ENCODE measurements around the gene NAV2.

NAV2 gene

DNA sequence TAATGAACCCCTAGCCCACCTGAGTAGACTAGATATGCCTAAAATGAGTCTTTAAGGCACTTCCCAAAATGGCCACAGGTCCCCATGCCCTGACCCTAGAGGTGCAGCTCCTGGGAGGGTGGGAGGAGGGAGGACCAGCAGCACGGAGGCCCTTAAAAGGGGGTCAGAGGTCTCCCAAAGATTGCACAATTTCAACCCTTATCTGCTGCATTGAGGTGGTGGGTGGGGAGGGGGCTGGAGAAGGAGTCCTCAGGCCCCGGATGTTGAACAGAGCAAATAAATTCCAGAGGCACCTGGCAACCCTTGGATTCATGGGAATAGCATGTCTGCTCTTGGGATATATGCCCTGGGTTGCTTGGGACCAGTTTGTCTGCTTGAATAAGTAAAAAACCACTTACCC, 57.6 kb downstream of the NAV2 start:
- no peaks in the 10 kb centered on the region for H3K4me1 ChIP-seq (ENCODE audit: low read length)
- no peak for DNase-seq
- no peaks in the 10 kb centered on the region for H3K9me3 ChIP-seq (replicated peaks; ENCODE audit: insufficient read depth, low read length)
- no peak overlapping the region for H2AFZ ChIP-seq (ENCODE audit: low read length)
- peaks cover 7% of the 10 kb centered on the region for H3K27me3 ChIP-seq (replicated peaks; ENCODE audit: insufficient read depth, low read length)
- no peak for TF ChIP-seq EZH2phosphoT487 (IDR thresholded peaks at IDR 0.05; ENCODE audit: low read length)
- TF ChIP-seq, protein P1, sequence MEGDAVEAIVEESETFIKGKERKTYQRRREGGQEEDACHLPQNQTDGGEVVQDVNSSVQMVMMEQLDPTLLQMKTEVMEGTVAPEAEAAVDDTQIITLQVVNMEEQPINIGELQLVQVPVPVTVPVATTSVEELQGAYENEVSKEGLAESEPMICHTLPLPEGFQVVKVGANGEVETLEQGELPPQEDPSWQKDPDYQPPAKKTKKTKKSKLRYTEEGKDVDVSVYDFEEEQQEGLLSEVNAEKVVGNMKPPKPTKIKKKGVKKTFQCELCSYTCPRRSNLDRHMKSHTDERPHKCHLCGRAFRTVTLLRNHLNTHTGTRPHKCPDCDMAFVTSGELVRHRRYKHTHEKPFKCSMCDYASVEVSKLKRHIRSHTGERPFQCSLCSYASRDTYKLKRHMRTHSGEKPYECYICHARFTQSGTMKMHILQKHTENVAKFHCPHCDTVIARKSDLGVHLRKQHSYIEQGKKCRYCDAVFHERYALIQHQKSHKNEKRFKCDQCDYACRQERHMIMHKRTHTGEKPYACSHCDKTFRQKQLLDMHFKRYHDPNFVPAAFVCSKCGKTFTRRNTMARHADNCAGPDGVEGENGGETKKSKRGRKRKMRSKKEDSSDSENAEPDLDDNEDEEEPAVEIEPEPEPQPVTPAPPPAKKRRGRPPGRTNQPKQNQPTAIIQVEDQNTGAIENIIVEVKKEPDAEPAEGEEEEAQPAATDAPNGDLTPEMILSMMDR (IDR thresholded peaks at IDR 0.05; ENCODE audit: low read length), result no peak
- TF ChIP-seq EZH2 (optimal IDR thresholded peaks at IDR 0.05; ENCODE audit: low read depth, low read length), result no peak
- no peaks in the 10 kb centered on the region for H3K9me2 ChIP-seq (replicated peaks; ENCODE audit: insufficient read depth, low read length)
- no peak overlapping the region for H3K4me2 ChIP-seq (ENCODE audit: low read depth, low read length)
- H3K27ac ChIP-seq (ENCODE audit: low read length), result no peak overlapping the region
- H3K36me3 ChIP-seq (replicated peaks; ENCODE audit: insufficient read depth, low read length), result no peaks in the 10 kb centered on the region
- H3K4me3 ChIP-seq (ENCODE audit: low read length), result no peak overlapping the region
- no peaks in the 10 kb centered on the region for H3F3A ChIP-seq (ENCODE audit: insufficient read depth, low read length)
- H3K9ac ChIP-seq (ENCODE audit: low read length), result no peak overlapping the region
- 0 out of 2 replicates have a peak, but pooled peaks cover 22% of the 10 kb centered on the region for H4K20me1 ChIP-seq (ENCODE audit: insufficient read depth, low read length)
- no peaks in the 10 kb centered on the region for H3K79me2 ChIP-seq (ENCODE audit: low read length)

DNA sequence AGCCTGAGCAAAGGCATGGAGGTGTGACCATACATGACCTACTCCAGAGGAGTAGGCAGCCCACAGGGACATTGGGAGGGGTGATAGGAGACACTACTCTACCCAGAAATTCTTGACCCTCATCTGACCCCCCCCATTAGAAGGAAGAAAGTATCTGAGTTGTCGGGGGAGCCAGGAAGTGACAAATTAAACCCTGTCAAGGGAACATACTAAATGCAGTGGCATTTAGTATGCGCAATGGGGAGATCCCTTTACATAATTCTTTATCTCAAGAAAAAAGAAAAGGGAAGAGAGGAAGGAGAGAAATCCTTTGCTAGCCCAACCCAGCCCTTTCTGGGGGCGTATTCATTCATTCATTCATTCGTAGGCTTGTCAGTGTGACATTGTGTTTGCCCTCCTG, 58.8 kb downstream of the NAV2 start:
- H3K79me2 ChIP-seq (ENCODE audit: low read length), result no peaks in the 10 kb centered on the region
- no peak overlapping the region for H3K4me3 ChIP-seq (ENCODE audit: low read length)
- no peaks in the 10 kb centered on the region for H3K9me3 ChIP-seq (replicated peaks; ENCODE audit: insufficient read depth, low read length)
- H2AFZ ChIP-seq (ENCODE audit: low read length), result no peak overlapping the region
- no peak overlapping the region for H3K4me2 ChIP-seq (ENCODE audit: low read depth, low read length)
- no peak overlapping the region for H3K9ac ChIP-seq (ENCODE audit: low read length)
- H4K20me1 ChIP-seq (ENCODE audit: insufficient read depth, low read length), result 0 out of 2 replicates have a peak, but pooled peaks cover 22% of the 10 kb centered on the region
- no peak overlapping the region for H3K27ac ChIP-seq (ENCODE audit: low read length)
- no peak for DNase-seq
- no peaks in the 10 kb centered on the region for H3K9me2 ChIP-seq (replicated peaks; ENCODE audit: insufficient read depth, low read length)
- no peaks in the 10 kb centered on the region for H3F3A ChIP-seq (ENCODE audit: insufficient read depth, low read length)
- peaks cover 7% of the 10 kb centered on the region for H3K27me3 ChIP-seq (replicated peaks; ENCODE audit: insufficient read depth, low read length)
- no peaks in the 10 kb centered on the region for H3K36me3 ChIP-seq (replicated peaks; ENCODE audit: insufficient read depth, low read length)
- TF ChIP-seq EZH2 (optimal IDR thresholded peaks at IDR 0.05; ENCODE audit: low read depth, low read length) (no peak), EZH2phosphoT487 (IDR thresholded peaks at IDR 0.05; ENCODE audit: low read length) (no peak)
- TF ChIP-seq, protein P1 (IDR thresholded peaks at IDR 0.05; ENCODE audit: low read length), result no peak
- H3K4me1 ChIP-seq (ENCODE audit: low read length), result no peaks in the 10 kb centered on the region

DNA sequence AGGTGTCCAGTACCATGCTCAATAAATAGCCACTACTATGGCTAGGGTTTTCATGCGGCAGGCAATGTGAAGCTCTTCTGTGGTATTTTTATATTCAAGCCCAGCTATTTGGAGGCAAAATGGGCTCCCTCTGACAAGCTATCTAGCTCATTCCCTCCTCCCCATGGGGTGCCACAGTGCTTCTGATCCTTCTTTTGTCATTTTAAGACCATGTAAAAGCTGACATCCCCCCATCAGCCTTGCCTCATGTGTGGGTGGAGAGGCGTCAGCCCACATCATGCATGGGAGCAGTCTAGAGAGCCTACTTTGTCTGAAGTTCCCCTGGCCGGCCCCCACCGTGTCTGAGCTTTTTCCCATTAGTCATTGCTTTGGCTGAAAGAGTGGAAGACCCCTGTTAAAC, 59.8 kb downstream of the NAV2 start:
- no peaks in the 10 kb centered on the region for H3K9me2 ChIP-seq (replicated peaks; ENCODE audit: insufficient read depth, low read length)
- H3F3A ChIP-seq (ENCODE audit: insufficient read depth, low read length), result no peaks in the 10 kb centered on the region
- DNase-seq, result no peak
- no peak overlapping the region for H2AFZ ChIP-seq (ENCODE audit: low read length)
- no peak overlapping the region for H3K27ac ChIP-seq (ENCODE audit: low read length)
- no peak overlapping the region for H3K4me3 ChIP-seq (ENCODE audit: low read length)
- no peaks in the 10 kb centered on the region for H3K36me3 ChIP-seq (replicated peaks; ENCODE audit: insufficient read depth, low read length)
- 0 out of 2 replicates have a peak, but pooled peaks cover 15% of the 10 kb centered on the region for H4K20me1 ChIP-seq (ENCODE audit: insufficient read depth, low read length)
- no peak overlapping the region for H3K4me2 ChIP-seq (ENCODE audit: low read depth, low read length)
- no peaks in the 10 kb centered on the region for H3K4me1 ChIP-seq (ENCODE audit: low read length)
- H3K9ac ChIP-seq (ENCODE audit: low read length), result no peak overlapping the region
- H3K9me3 ChIP-seq (replicated peaks; ENCODE audit: insufficient read depth, low read length), result no peaks in the 10 kb centered on the region
- H3K79me2 ChIP-seq (ENCODE audit: low read length), result no peaks in the 10 kb centered on the region
- peaks cover 7% of the 10 kb centered on the region; the same call in 1 of the 2 replicates for H3K27me3 ChIP-seq (replicated peaks; ENCODE audit: insufficient read depth, low read length)
- TF ChIP-seq EZH2 (optimal IDR thresholded peaks at IDR 0.05; ENCODE audit: low read depth, low read length) (no peak), EZH2phosphoT487 (IDR thresholded peaks at IDR 0.05; ENCODE audit: low read length) (no peak)
- TF ChIP-seq, protein P1 (IDR thresholded peaks at IDR 0.05; ENCODE audit: low read length), result no peak
